ENCODE results near the gene AKT3.

GRCh38 chr1:243845888-243846287, 4.2 kb downstream of the AKT3 start:
- TF ChIP-seq CTCF (conservative IDR thresholded peaks at IDR 0.05), result no peak
- TF ChIP-seq ZFX (IDR thresholded peaks at IDR 0.05), result no peak

Data from C4-2B (cell line).